Renal cortex interstitium (tissue), 11 donors: Measurements from ENCODE around the gene UQCRQ. TPM values are rescaled to one million over a fixed set of nuclear protein-coding genes. Genes with fewer than 3 reads are reported as not detected.
"Not testable (repeated sequence)": the region's sequence is repeated elsewhere in the genome, so short reads cannot be mapped to it uniquely, and the experiment has no call there.

Source experiments
- DNase-seq, 11 donors: peaks; one replicate each; pipeline ENCODE4 v3.0.0-alpha.2; 2013; ENCODE audit warnings: low read depth in 9 of 11, low spot score in 4 of 11; ENCODE audit errors: extremely low read depth in 1 of 11
- polyA plus RNA-seq, 3 donors: library from polyadenylated mRNA; unstranded; fragments of 120-200 nt; gene quantifications; one replicate each; pipeline ENCODE4 v1.2.1, GENCODE V29; 2013; ENCODE audit not compliant: insufficient read length in 3 of 3

Gene UQCRQ
- polyA plus RNA-seq, 3 donors: 202 to 236 (median 231) TPM

GRCh38 chr5:132850066-132850465 lies 16.4 kb upstream of the UQCRQ start:
- DNase-seq: no peak

DNA sequence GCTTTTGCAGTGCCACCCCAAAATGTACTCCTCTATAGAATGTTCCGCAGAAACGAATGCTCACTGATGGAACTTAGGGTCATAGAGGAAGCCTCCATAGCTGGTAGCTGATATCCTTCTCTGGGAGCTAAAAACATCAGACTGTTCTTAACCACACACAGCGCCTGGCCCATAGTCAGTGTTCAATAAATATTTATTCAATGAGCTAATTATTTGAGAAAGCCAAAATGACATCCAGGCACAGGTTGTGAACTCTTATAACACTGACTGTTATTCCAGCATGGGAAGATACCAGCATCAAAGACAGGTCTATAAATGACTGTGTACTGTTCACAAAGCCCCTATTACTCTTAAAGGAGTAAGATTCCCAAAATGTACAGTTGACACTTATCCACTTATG lies 13.1 kb upstream of the UQCRQ start:
- no peak for DNase-seq

DNA sequence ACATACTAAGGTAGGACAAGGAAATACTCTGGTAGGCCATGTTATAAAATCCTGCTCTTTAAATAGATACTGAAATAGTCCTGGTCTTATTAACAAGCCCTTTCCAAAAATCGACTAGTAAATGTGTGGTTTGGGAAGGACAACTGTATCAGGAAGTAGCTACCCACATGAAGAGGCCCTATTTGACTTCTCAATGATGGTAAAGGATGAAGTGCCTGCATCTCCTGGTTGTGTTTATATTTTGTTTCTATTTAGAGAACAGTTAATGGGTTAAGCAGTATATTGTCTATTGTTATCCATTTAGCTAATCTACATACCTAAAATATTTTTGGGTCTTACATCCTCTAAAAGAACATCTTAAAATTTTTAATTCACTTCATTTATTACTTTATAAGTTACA lies 12.7 kb upstream of the UQCRQ start:
- no peak for DNase-seq

DNA sequence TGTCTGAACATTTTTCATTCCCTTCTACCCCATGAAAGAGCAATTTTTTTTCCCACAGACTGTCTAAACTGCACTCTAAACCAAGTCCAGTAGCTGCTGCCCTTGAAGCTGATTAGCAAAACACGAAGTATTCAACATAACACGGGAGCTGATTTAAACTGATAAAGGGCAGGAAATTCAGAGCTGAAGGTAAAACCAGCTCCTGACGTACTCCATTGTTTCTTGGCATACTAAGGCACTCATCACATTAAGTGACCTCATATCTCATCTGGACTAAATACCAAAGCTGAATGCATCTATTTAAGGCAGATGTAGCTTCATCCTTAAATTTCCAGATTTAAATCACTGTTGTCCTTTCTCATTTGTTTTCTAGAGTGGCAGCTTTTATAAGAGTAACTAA lies 12.1 kb upstream of the UQCRQ start:
- DNase-seq: no peak

DNA sequence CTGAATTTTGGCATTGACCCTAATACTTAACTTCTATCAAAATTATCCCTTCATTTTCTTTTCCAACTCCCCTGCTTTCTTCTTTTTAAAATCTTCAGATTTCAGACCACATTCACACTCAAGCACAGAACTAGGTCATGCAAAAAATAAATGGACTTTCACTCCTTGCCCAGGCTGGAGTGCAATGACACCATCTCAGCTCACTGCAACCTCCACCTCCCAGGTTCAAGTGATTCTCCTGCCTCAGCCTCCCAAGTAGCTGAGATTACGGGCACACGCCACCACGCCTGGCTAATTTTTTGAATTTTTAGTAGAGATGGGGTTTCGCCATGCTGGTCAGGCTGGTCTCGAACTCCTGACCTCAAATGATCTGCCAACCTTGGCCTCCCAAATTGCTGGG lies 11.4 kb upstream of the UQCRQ start:
- DNase-seq: not testable (repeated sequence)

GRCh38 chr5:132856011-132856410 lies 10.4 kb upstream of the UQCRQ start:
- DNase-seq: no peak

GRCh38 chr5:132859889-132860437 lies 6.5 kb upstream of the UQCRQ start:
- no peak for DNase-seq

DNA sequence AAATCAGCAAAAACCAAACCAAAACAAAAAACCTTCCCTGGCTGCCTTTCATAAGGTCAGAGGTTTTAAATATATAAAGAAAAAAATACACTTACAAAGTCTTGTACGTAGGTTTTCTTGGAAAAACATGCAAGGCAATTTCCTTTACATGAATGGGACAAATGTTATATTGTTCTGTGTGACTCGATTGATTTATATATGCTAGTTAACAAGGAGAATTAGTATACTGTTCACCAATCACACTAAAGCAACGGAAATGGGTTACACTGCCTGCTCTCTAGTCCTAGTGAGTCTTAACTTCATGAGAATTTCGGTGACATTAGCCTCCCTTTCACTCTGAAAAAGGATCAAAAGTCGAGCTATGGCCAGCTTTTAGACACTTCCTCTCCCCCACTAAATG lies 5.7 kb upstream of the UQCRQ start:
- DNase-seq: no peak

GRCh38 chr5:132865668-132866341 lies 637 bp upstream of the UQCRQ start:
- no peak for DNase-seq

DNA sequence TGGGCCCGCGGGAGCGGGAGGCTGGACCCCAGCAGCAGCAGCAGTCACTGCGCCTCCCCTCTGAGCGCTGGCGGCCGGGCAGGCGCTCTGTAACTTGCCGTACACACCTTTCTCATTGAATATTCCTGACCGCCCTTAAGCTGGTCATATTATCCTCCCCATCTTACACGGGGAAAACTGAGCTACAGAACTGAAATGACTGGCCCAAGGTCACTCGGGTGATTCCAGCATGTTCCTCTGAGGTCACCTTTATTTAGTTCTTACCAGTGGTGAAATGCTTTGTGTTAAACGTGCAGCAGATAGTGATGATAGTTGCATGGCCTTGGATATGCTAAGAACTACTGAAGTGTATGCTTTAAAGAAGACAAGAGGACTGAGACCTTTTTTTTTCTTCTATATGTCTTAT lies 607 bp downstream of the UQCRQ start:
- peak in 1 of 11 donors; percentile 16 for DNase-seq

DNA sequence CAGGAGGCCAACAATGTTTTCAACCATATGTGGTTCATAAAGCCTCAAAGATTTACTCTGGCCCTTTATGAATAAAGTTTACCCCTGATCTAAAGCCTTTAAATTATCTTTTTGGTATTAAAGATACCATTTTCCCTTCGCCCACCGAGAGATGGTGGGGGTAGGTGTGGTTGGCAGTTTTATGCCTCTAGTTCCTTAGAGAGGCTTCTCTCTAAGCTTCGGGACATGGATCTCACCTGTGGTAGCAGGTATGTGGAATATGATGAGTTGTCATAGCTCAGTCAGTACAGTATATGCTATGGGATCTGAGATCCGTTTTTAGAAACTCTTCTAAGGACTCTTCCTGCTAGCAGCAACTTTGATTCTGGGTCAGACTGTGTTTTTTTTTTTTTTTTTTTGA lies 2.3 kb downstream of the UQCRQ start:
- DNase-seq: no peak

GRCh38 chr5:132870801-132871200 lies 4.4 kb downstream of the UQCRQ start:
- DNase-seq: no peak

- DNase-seq: no peak
These were observed 5.2 kb downstream of the UQCRQ start for GRCh38 chr5:132871459-132872284.

GRCh38 chr5:132872788-132873118 lies 6.3 kb downstream of the UQCRQ start:
- no peak for DNase-seq

- no peak for DNase-seq
These were observed 6.9 kb downstream of the UQCRQ start, which contains the start of gene LEAP2 for GRCh38 chr5:132873119-132873929. Gene LEAP2, plus strand, starts transcription at chr5:132873668. Its CDS starts 27 bp downstream, at chr5:132873695.

DNA sequence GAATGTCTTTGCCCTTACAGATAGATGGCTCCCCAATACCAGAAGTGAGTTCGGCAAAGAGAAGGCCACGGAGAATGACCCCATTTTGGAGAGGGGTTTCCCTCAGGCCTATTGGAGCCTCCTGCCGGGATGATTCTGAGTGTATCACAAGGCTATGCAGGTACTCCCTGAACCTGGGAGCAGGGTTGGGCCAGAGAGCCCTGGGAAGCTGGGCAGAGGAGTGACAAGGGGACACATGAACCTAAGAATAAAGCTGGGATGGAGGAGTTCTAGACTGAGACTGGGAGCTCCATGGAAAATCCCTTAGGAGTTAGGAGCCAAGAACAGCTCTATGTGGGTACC lies 7.5 kb downstream of the UQCRQ start:
- DNase-seq: no peak

GRCh38 chr5:132876020-132876759 lies 9.7 kb downstream of the UQCRQ start:
- DNase-seq: no peak

GRCh38 chr5:132877466-132877865 lies 11.0 kb downstream of the UQCRQ start:
- no peak for DNase-seq

DNA sequence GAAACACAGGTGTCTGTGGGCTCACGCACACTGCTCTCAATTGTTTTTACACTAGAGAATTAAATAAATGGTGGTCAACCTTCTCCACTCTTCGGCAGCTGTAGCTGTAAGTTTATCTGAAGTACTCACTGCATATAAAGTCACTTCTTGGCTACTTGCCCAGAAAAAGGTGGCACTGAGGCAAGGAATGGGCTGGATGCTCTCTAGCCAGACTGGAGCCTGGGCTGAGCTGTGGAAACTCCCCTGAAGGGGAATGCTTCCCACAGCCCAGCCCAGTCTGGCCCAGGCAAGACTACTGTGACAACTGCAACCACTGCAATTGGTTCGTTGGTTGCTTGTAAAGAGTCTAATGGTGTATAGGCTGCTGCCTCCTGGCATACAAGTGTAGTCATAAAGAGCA lies 11.5 kb downstream of the UQCRQ start:
- DNase-seq: no peak
